H1 (cell line): ENCODE data around the gene SLC39A7. TPM values are rescaled to one million over a fixed set of nuclear protein-coding genes. Genes with fewer than 3 reads are reported as not detected.

Source experiments
- CTCF ChIA-PET: fragments of 300-600 bp; sonication (Branson Sonifier 250); formaldehyde crosslinking; loops from one replicate; lab custom pipeline; 2021; ENCODE audit not compliant: partially characterized antibody; lab: Charles Lee
- POLR2A ChIA-PET: fragments of 300-600 bp; sonication (Branson Sonifier 250); formaldehyde crosslinking; loops from one replicate; lab custom pipeline; 2021; ENCODE audit warnings: inconsistent platforms; ENCODE audit not compliant: partially characterized antibody; lab: Charles Lee
- DNase-seq, 2 experiments: peaks; one replicate each; pipeline versions ENCODE4 v3.0.0 to v3.0.0-alpha.2; 2010 to 2022; ENCODE audit warnings: low spot score in 2 of 2, low read depth in 1 of 2, mixed read lengths in 1 of 2
- FAIRE-seq: peaks from 2 replicates; lab custom pipeline; 2011; peaks lifted over from hg19 to GRCh38; lab: Jason Lieb, UNC
- H2AFZ ChIP-seq: 2 replicates; pipeline ENCODE4 v1.8.1; 2012; ENCODE audit warnings: low read length, inconsistent platforms
- H2AK5ac ChIP-seq: 2 replicates; pipeline ENCODE4 v1.6.1; 2013; ENCODE audit warnings: low read depth, low read length
- H2BK120ac ChIP-seq: replicated peaks from 2 replicates; pipeline ENCODE3; 2013; ENCODE audit warnings: low read depth, low read length, inconsistent platforms
- H2BK12ac ChIP-seq: 2 replicates; pipeline ENCODE4 v1.6.1; 2013; ENCODE audit warnings: low read depth, low read length
- H2BK15ac ChIP-seq: 2 replicates; pipeline ENCODE4 v1.6.1; 2013; ENCODE audit warnings: low read length
- H2BK20ac ChIP-seq: 2 replicates; pipeline ENCODE4 v1.6.1; 2013; ENCODE audit warnings: low read length
- H2BK5ac ChIP-seq: 2 replicates; pipeline ENCODE4 v1.6.1; 2013; ENCODE audit warnings: low read depth, low read length
- H3K14ac ChIP-seq: 2 replicates; pipeline ENCODE4 v1.6.1; 2013; ENCODE audit warnings: inconsistent platforms; ENCODE audit not compliant: insufficient read length
- H3K18ac ChIP-seq: 2 replicates; pipeline ENCODE4 v1.6.1; 2013; ENCODE audit warnings: low read length; ENCODE audit errors: extremely low read depth
- H3K23ac ChIP-seq: 2 replicates; pipeline ENCODE4 v1.6.1; 2013; ENCODE audit warnings: inconsistent platforms; ENCODE audit not compliant: insufficient read length
- H3K23me2 ChIP-seq: 2 replicates; pipeline ENCODE4 v1.6.1; 2013; ENCODE audit warnings: low read depth, low read length
- H3K27ac ChIP-seq: 2 replicates; pipeline ENCODE4 v1.6.1; 2011; ENCODE audit warnings: low read depth, low read length, inconsistent platforms
- H3K27me3 ChIP-seq, 4 experiments: replicated peaks in 1 of 4; 1 replicate in 1 of 4; 2 replicates in 3 of 4; pipeline versions ENCODE4 v1.6.1 to v1.8.1; 2011 to 2013; ENCODE audit warnings: low read length in 3 of 4, mild to moderate bottlenecking in 3 of 4, inconsistent platforms in 2 of 4, mixed read lengths in 2 of 4, moderate library complexity in 1 of 4; ENCODE audit not compliant: control insufficient read depth in 3 of 4, insufficient read depth in 3 of 4; ENCODE audit errors: extremely low read depth in 1 of 4
- H3K36me3 ChIP-seq, 4 experiments: 2 replicates each; pipeline versions ENCODE4 v1.6.1 to v1.8.1; 2011 to 2013; ENCODE audit warnings: mild to moderate bottlenecking in 4 of 4, low read length in 3 of 4, moderate library complexity in 2 of 4, control low read depth in 1 of 4, inconsistent platforms in 1 of 4; ENCODE audit not compliant: insufficient read depth in 4 of 4, control insufficient read depth in 2 of 4
- H3K4ac ChIP-seq: replicated peaks from 2 replicates; pipeline ENCODE3; 2013; ENCODE audit warnings: low read length, low read depth, mixed read lengths, inconsistent platforms; ENCODE audit not compliant: insufficient read length
- H3K4me1 ChIP-seq, 4 experiments: replicated peaks in 1 of 4; 1 replicate in 1 of 4; 2 replicates in 3 of 4; pipeline versions ENCODE4 v1.6.1 to v1.8.1; 2011 to 2013; ENCODE audit warnings: low read length in 3 of 4, inconsistent platforms in 2 of 4, mixed read lengths in 1 of 4; ENCODE audit not compliant: insufficient read depth in 4 of 4, control insufficient read depth in 3 of 4
- H3K4me2 ChIP-seq, 2 experiments: 2 replicates each; pipeline versions ENCODE4 v1.6.1 to v1.8.1; 2011 to 2013; ENCODE audit warnings: low read depth in 2 of 2, low read length in 2 of 2, control low read depth in 1 of 2, inconsistent platforms in 1 of 2, mild to moderate bottlenecking in 1 of 2; ENCODE audit not compliant: insufficient read depth in 1 of 2
- H3K4me3 ChIP-seq, 4 experiments: fragments of 200-600, 300-600 bp in 1 of 4; sonication (generic), shearing (Covaris generic), sonication (Bioruptor Twin) in 1 of 4; 2 replicates each; pipeline versions ENCODE4 v1.5.1 to v1.8.1; 2011 to 2016; ENCODE audit warnings: low read length in 4 of 4, low read depth in 3 of 4, control low read depth in 2 of 4, inconsistent platforms in 2 of 4, mild to moderate bottlenecking in 2 of 4, mixed read lengths in 1 of 4, moderate library complexity in 1 of 4; ENCODE audit not compliant: insufficient read depth in 2 of 4; ENCODE audit errors: extremely low read depth in 1 of 4
- H3K56ac ChIP-seq: replicated peaks from 2 replicates; pipeline ENCODE3; 2013; ENCODE audit warnings: low read depth, mild to moderate bottlenecking, mixed read lengths, low read length, inconsistent platforms; ENCODE audit not compliant: insufficient read length
- H3K79me1 ChIP-seq: 2 replicates; pipeline ENCODE4 v1.6.1; 2013; ENCODE audit warnings: low read depth, low read length, control low read depth
- H3K79me2 ChIP-seq, 2 experiments: 2 replicates each; pipeline versions ENCODE4 v1.6.1 to v1.8.1; 2012 to 2013; ENCODE audit warnings: low read length in 2 of 2, mild to moderate bottlenecking in 2 of 2, inconsistent platforms in 1 of 2; ENCODE audit not compliant: insufficient read depth in 2 of 2, control insufficient read depth in 1 of 2
- H3K9ac ChIP-seq, 4 experiments: replicated peaks in 1 of 4; 1 replicate in 1 of 4; 2 replicates in 3 of 4; pipeline versions ENCODE4 v1.6.1 to v1.8.1; 2011 to 2013; ENCODE audit warnings: low read depth in 3 of 4, low read length in 3 of 4, control low read depth in 2 of 4, mild to moderate bottlenecking in 2 of 4, moderate library complexity in 2 of 4, inconsistent platforms in 1 of 4; ENCODE audit errors: extremely low read depth in 1 of 4
- H3K9me3 ChIP-seq, 2 experiments: 2 replicates each; pipeline versions ENCODE4 v1.6.1 to v1.8.1; 2012 to 2013; ENCODE audit warnings: mild to moderate bottlenecking in 2 of 2, moderate library complexity in 2 of 2, control low read depth in 1 of 2, inconsistent platforms in 1 of 2, low read depth in 1 of 2, low read length in 1 of 2, mixed read lengths in 1 of 2; ENCODE audit not compliant: insufficient read depth in 2 of 2
- H4K20me1 ChIP-seq, 2 experiments: replicated peaks in 1 of 2; 2 replicates each; pipeline versions ENCODE3 to v1.8.1; 2011 to 2013; ENCODE audit warnings: inconsistent platforms in 2 of 2, low read length in 2 of 2, mild to moderate bottlenecking in 1 of 2; ENCODE audit not compliant: insufficient read depth in 2 of 2, control insufficient read depth in 1 of 2
- H4K5ac ChIP-seq: 2 replicates; pipeline ENCODE4 v1.6.1; 2013; ENCODE audit warnings: low read length, low read depth, mixed read lengths, inconsistent platforms; ENCODE audit not compliant: insufficient read length
- H4K8ac ChIP-seq: 2 replicates; pipeline ENCODE4 v1.8.0; 2013; ENCODE audit warnings: mild to moderate bottlenecking, moderate library complexity, low read length, inconsistent platforms; ENCODE audit not compliant: insufficient read depth; ENCODE audit errors: extremely low read depth
- H4K91ac ChIP-seq: replicated peaks from 2 replicates; pipeline ENCODE3; 2013; ENCODE audit warnings: low read length, mixed read lengths, inconsistent platforms; ENCODE audit not compliant: insufficient read length
- ASH2L ChIP-seq: fragments of 200-600, 300-600 bp; sonication (generic); IDR thresholded peaks from one replicate; pipeline ENCODE4 v1.7.1; 2017; ENCODE audit warnings: low read length
- ATF3 ChIP-seq: IDR thresholded peaks from 2 replicates; pipeline ENCODE4 v1.6.1; 2011; ENCODE audit warnings: low read depth, mild to moderate bottlenecking, low read length; ENCODE audit not compliant: insufficient read depth
- CHD1 ChIP-seq: IDR thresholded peaks from 2 replicates; pipeline ENCODE4 v1.6.1; 2012; ENCODE audit warnings: low read depth, low read length, improper control_type of control experiment
- FOSL1 ChIP-seq: IDR thresholded peaks from 2 replicates; pipeline ENCODE4 v1.6.1; 2011; ENCODE audit warnings: mild to moderate bottlenecking, low read depth, low read length, moderate library complexity; ENCODE audit not compliant: insufficient read depth
- JUN ChIP-seq: IDR thresholded peaks from 2 replicates; pipeline ENCODE4 v1.6.1; 2011; ENCODE audit warnings: low read depth, mild to moderate bottlenecking, improper control_type of control experiment, low read length
- KDM1A ChIP-seq: fragments of 200-600, 300-600 bp; sonication (generic); IDR thresholded peaks from 2 replicates; pipeline ENCODE4 v1.7.1; 2016; ENCODE audit warnings: mild to moderate bottlenecking, low read length, borderline replicate concordance
- KDM4A ChIP-seq: IDR thresholded peaks from one replicate; pipeline ENCODE4 v1.7.1; 2012; ENCODE audit warnings: low read depth, mild to moderate bottlenecking, moderate library complexity, low read length, inconsistent platforms; ENCODE audit not compliant: severe bottlenecking
- NRF1 ChIP-seq: IDR thresholded peaks from 2 replicates; pipeline ENCODE4 v1.6.1; 2011; ENCODE audit warnings: mild to moderate bottlenecking, low read depth, low read length, improper control_type of control experiment
- POLR2AphosphoS5 ChIP-seq: IDR thresholded peaks from 2 replicates; pipeline ENCODE4 v1.6.1; 2011; ENCODE audit warnings: low read depth, low read length
- POU5F1 ChIP-seq: IDR thresholded peaks from 2 replicates; pipeline ENCODE4 v1.6.1; 2011; ENCODE audit warnings: low read depth, mild to moderate bottlenecking, low read length, moderate library complexity
- RAD21 ChIP-seq, 2 experiments: IDR thresholded peaks in 1 of 2; conservative IDR thresholded peaks in 1 of 2; 2 replicates each; pipeline ENCODE4 v1.6.1; 2011; ENCODE audit warnings: low read depth in 2 of 2, low read length in 2 of 2, improper control_type of control experiment in 1 of 2, inconsistent platforms in 1 of 2, mild to moderate bottlenecking in 1 of 2, moderate library complexity in 1 of 2
- RBBP5 ChIP-seq: IDR thresholded peaks from 2 replicates; pipeline ENCODE4 v1.7.1; 2012; ENCODE audit warnings: low read depth, mild to moderate bottlenecking, inconsistent platforms, low read length, moderate library complexity, borderline replicate concordance
- RFX5 ChIP-seq: IDR thresholded peaks from 2 replicates; pipeline ENCODE4 v1.6.1; 2011; ENCODE audit warnings: low read depth, low read length, improper control_type of control experiment, borderline replicate concordance
- TBP ChIP-seq: IDR thresholded peaks from 2 replicates; pipeline ENCODE4 v1.6.1; 2011; ENCODE audit warnings: low read depth, low read length, improper control_type of control experiment
- WGBS, 2 experiments: shearing (Covaris generic) in 1 of 2; methylation state at CpG; one replicate each; pipeline versions ENCODE4 v1.1.6 to v1.1.7; 2013 to 2015; ENCODE audit warnings: low lambda C conversion rate in 2 of 2, mixed read lengths in 2 of 2, inconsistent platforms in 1 of 2, low coverage in 1 of 2, missing lambda C conversion rate in 1 of 2; ENCODE audit not compliant: insufficient replicate concordance in 2 of 2, insufficient coverage in 1 of 2, insufficient read length in 1 of 2; ENCODE audit errors: extremely low coverage in 1 of 2, missing lambda C conversion rate in 1 of 2; 5-methylcytosine and 5-hydroxymethylcytosine counted together
- polyA plus RNA-seq, 7 experiments: library from polyadenylated mRNA; depleted of rRNA in 3 of 7; stranded (reverse) in 5 of 7; unstranded in 2 of 7; fragments of >200 nt in 5 of 7; fragments of 200-250 nt in 2 of 7; gene quantifications; 1 replicate in 5 of 7; 2 replicates in 1 of 7; 4 replicates in 1 of 7; pipeline versions ENCODE4 v1.2.1 to v1.2.3, GENCODE V29; 2011 to 2013; ENCODE audit warnings: missing spikeins in 2 of 7, mixed read lengths in 2 of 7
- total RNA-seq: library from RNA; stranded (reverse); fragmentation: NEBNext Ultra II Directional; extraction: Animal tissue kit (Norgen Biotek cat#: 25700); gene quantifications from 2 replicates; pipeline ENCODE4 v1.2.1, GENCODE V29; 2021

Gene SLC39A7
- total and polyA plus RNA-seq, 2 of the 8 experiments (the other 6 are each of a cell fraction or from before 2014, with no cell fraction given) = 63.3 to 123 TPM

GRCh38 chr6:33217246-33217645 is 16.6 kb downstream of the SLC39A7 start:
- H2BK120ac ChIP-seq = no peak overlapping the region
- H3K9ac ChIP-seq = no peak overlapping the region
- no peak overlapping the region for H3K27ac ChIP-seq
- CTCF ChIA-PET = interaction anchor here (0.8 to 1.8 kb wide), 7 partner anchors 11 to 29 kb away, joined by 3 to 4 read pairs (median 3); no protein-coding TSS in a partner anchor
- H3K79me1 ChIP-seq = no peaks in the 10 kb centered on the region
- POLR2A ChIA-PET = interaction anchor here (1.1 kb wide), 1 partner anchor 31 kb away, joined by 3 read pairs; no protein-coding TSS in a partner anchor
- H4K20me1 ChIP-seq = peaks cover 0 to 6% of the 10 kb centered on the region in 2 experiments
- no peak overlapping the region for H2BK12ac ChIP-seq
- no peak overlapping the region for H4K5ac ChIP-seq
- H3K9me3 ChIP-seq = no peaks in the 10 kb centered on the region
- H2AFZ ChIP-seq = no peak overlapping the region
- no peak for DNase-seq
- FAIRE-seq = no peak
- no peak overlapping the region for H3K18ac ChIP-seq
- no peak overlapping the region for H4K91ac ChIP-seq
- H3K27me3 ChIP-seq = peaks cover 39 to 79% (median 71%) of the 10 kb centered on the region in 4 experiments
- no peak overlapping the region for H2BK5ac ChIP-seq
- 76% methylated on average over 6 of the region's 6 CpGs; no CpG with 5 or more reads in 1 of the 2 experiments for WGBS, 2 experiments
- H2BK20ac ChIP-seq = no peak overlapping the region
- peaks cover 0 to 7% (median 2%) of the 10 kb centered on the region in 4 experiments; a peak in 5 of 7 replicates for H3K4me1 ChIP-seq
- H3K14ac ChIP-seq = no peak overlapping the region
- H3K23me2 ChIP-seq = peaks cover 11% of the 10 kb centered on the region; the same call in 1 of the 2 replicates
- no peak overlapping the region for H2BK15ac ChIP-seq
- no peak overlapping the region for H3K4ac ChIP-seq
- H3K23ac ChIP-seq = no peak overlapping the region
- no peak overlapping the region for H2AK5ac ChIP-seq
- no peak overlapping the region for H4K8ac ChIP-seq
- peaks cover 0 to under 1% (median 0%) of the 10 kb centered on the region in 4 experiments; a peak in 1 of 8 replicates for H3K36me3 ChIP-seq
- H3K79me2 ChIP-seq = no peaks in the 10 kb centered on the region
- no peak overlapping the region for H3K56ac ChIP-seq
- no peak overlapping the region for H3K4me2 ChIP-seq
- no peak overlapping the region for H3K4me3 ChIP-seq
- TF ChIP-seq KDM4A = no peak
- no peak for TF ChIP-seq FOSL1
- TF ChIP-seq ATF3 = no peak
- TF ChIP-seq POLR2AphosphoS5 = no peak
- TF ChIP-seq CHD1 = no peak
- TF ChIP-seq NRF1 = no peak
- TF ChIP-seq JUN = no peak
- TF ChIP-seq ASH2L = no peak
- TF ChIP-seq KDM1A = no peak
- no peak for TF ChIP-seq RBBP5
- no peak for TF ChIP-seq RAD21 (IDR thresholded peaks at IDR 0.05 in 1 of 2, conservative IDR thresholded peaks at IDR 0.05 in 1 of 2; ENCODE audit: low read depth in 2 of 2, low read length in 2 of 2)
- no peak for TF ChIP-seq TBP
- TF ChIP-seq POU5F1 = no peak
- TF ChIP-seq RFX5 = no peak
